RWPE2 (cell line): ENCODE data around the gene TP53AIP1.

Experiments
- ATAC-seq: fragments of 200-7000 bp; cut with Tn5 transposase; 3 replicates; pipeline ENCODE4 v1.9.1; 2021; ENCODE audit warnings: low read depth
- DNase-seq: peaks from one replicate; pipeline ENCODE4 v3.0.0-alpha.2; 2020; ENCODE audit warnings: low spot score
- H3K27ac ChIP-seq: fragments of 450-650 bp; 2 replicates; pipeline ENCODE4 v1.5.1; 2017; ENCODE audit warnings: mild to moderate bottlenecking; ENCODE audit not compliant: poor library complexity, severe bottlenecking
- H3K27me3 ChIP-seq: fragments of 250-450 bp; sonication (Bioruptor Pico); 2 replicates; pipeline ENCODE4 v1.5.1; 2021; ENCODE audit warnings: mild to moderate bottlenecking, moderate library complexity; ENCODE audit not compliant: insufficient read depth, poor library complexity, severe bottlenecking
- H3K36me3 ChIP-seq: fragments of 250-450 bp; sonication (Bioruptor Pico); 2 replicates; pipeline ENCODE4 v1.5.1; 2020; ENCODE audit warnings: low read depth, mild to moderate bottlenecking, moderate library complexity
- H3K4me1 ChIP-seq: fragments of 250-450 bp; sonication (Bioruptor Pico); 2 replicates; pipeline ENCODE4 v1.5.1; 2021; ENCODE audit warnings: mild to moderate bottlenecking, moderate library complexity; ENCODE audit not compliant: insufficient read depth, poor library complexity, severe bottlenecking
- H3K4me3 ChIP-seq: fragments of 250-450 bp; sonication (Bioruptor Pico); 2 replicates; pipeline ENCODE4 v1.5.1; 2021; ENCODE audit warnings: mild to moderate bottlenecking, moderate library complexity; ENCODE audit not compliant: severe bottlenecking
- H3K9me3 ChIP-seq: fragments of 250-450 bp; sonication (Bioruptor Pico); 2 replicates; pipeline ENCODE4 v1.5.1; 2021; ENCODE audit warnings: mild to moderate bottlenecking, moderate library complexity; ENCODE audit not compliant: severe bottlenecking
- CTCF ChIP-seq: fragments of 450-650 bp; IDR thresholded peaks from one replicate; pipeline ENCODE4 v1.5.1; 2017; ENCODE audit warnings: mild to moderate bottlenecking, moderate library complexity; ENCODE audit not compliant: poor library complexity, severe bottlenecking

TP53AIP1 gene

GRCh38 chr11:128947773-128948172 is 5.1 kb upstream of the TP53AIP1 start:
- ATAC-seq (no peak), DNase-seq (no peak)
- H3K4me1 ChIP-seq: no peaks in the 10 kb centered on the region
- no peak overlapping the region for H3K4me3 ChIP-seq
- no peak overlapping the region for H3K27ac ChIP-seq
- H3K27me3 ChIP-seq: no peaks in the 10 kb centered on the region
- no peak for TF ChIP-seq CTCF
- H3K9me3 ChIP-seq: no peaks in the 10 kb centered on the region
- H3K36me3 ChIP-seq: no peaks in the 10 kb centered on the region

DNA sequence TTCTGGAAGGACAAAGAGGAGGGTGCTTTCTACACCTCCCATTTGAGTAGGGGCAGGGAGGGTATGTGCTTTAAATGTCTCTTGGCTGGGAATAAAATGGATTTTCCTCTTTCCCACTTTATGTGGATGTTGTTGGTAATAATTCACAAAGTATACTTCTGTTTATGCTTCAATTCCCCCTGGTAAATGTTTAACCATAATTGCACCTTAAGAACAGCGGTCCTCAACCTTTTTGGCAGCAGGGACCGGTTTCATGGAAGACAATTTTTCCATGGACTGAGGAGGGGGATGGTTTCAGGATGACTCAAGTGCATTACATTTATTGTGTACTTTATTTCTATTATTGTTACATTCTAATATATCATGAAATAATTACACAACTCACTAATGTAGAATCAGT is 4.0 kb upstream of the TP53AIP1 start:
- Histone ChIP-seq H3K27me3 (no peaks in the 10 kb centered on the region), H3K9me3 (no peaks in the 10 kb centered on the region), H3K4me3 (no peak overlapping the region), H3K4me1 (peaks cover 6% of the 10 kb centered on the region), H3K27ac (no peak overlapping the region), H3K36me3 (no peaks in the 10 kb centered on the region)
- ATAC-seq (no peak), DNase-seq (no peak)
- TF ChIP-seq CTCF: no peak

- no peaks in the 10 kb centered on the region for H3K36me3 ChIP-seq
- no peaks in the 10 kb centered on the region for H3K9me3 ChIP-seq
- no peak overlapping the region for H3K27ac ChIP-seq
- H3K4me3 ChIP-seq: no peak overlapping the region
- no peak for DNase-seq
- H3K27me3 ChIP-seq: no peaks in the 10 kb centered on the region
- no peak for TF ChIP-seq CTCF
- no peak for ATAC-seq
- peaks cover 26% of the 10 kb centered on the region for H3K4me1 ChIP-seq
Observed at GRCh38 chr11:128943428-128943976, 831 bp upstream of the TP53AIP1 start.

GRCh38 chr11:128942272-128942612 is 429 bp downstream of the TP53AIP1 start:
- ATAC-seq (no peak), DNase-seq (no peak)
- Histone ChIP-seq H3K4me3 (no peak overlapping the region), H3K4me1 (peaks cover 26% of the 10 kb centered on the region), H3K9me3 (no peaks in the 10 kb centered on the region), H3K27me3 (no peaks in the 10 kb centered on the region), H3K27ac (peak overlapping the region; percentile 56), H3K36me3 (no peaks in the 10 kb centered on the region)
- TF ChIP-seq CTCF: no peak

DNA sequence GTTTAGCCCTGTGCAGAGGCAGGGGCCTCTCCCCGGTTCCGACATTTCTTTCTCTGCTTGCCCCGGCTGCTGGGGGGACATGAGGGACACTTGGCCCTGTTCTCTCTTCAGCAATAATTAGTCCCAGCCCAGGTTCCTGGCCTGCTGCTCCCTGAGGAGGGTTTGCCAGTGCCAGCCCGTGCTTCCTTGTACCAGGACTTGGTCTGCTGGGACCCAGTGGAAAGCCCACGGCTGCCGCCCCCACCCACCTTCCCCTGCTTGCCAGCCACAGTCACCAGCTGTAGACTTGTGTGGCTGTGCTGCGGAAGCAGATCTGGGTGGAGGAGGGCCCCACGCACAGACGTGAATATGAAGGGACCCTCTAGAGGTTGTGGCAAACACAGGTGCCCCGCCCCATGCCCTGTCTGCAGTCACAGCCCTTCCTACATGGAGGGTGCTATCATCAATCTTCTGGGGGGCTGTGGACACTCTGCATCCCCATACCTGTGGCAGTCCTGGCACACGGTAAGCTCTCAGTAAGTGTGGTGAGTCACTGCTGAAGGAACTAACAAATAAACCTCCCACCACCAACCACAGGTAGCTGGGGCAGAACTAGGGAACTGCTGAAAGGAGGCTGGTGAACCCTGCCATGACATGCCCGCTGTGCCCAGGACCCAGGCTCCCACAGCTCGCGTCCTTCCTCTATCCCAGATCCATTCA is 949 bp downstream of the TP53AIP1 start:
- H3K27me3 ChIP-seq: no peaks in the 10 kb centered on the region
- peak; percentile 78 for ATAC-seq
- peak overlapping the region; percentile 56 for H3K27ac ChIP-seq
- no peak overlapping the region for H3K4me3 ChIP-seq
- no peaks in the 10 kb centered on the region for H3K9me3 ChIP-seq
- TF ChIP-seq CTCF: no peak
- peaks cover 26% of the 10 kb centered on the region for H3K4me1 ChIP-seq
- no peak for DNase-seq
- no peaks in the 10 kb centered on the region for H3K36me3 ChIP-seq
